ENCODE measurements around the gene WNT9B. TPM values are rescaled to one million over a fixed set of nuclear protein-coding genes. Genes with fewer than 3 reads are reported as not detected.
A peak's percentile ranks its signal among the peaks of the same experiment; 100 is the strongest.

Gene WNT9B
- total RNA-seq, 1 experiment from 2014 or later: not detected

DNA sequence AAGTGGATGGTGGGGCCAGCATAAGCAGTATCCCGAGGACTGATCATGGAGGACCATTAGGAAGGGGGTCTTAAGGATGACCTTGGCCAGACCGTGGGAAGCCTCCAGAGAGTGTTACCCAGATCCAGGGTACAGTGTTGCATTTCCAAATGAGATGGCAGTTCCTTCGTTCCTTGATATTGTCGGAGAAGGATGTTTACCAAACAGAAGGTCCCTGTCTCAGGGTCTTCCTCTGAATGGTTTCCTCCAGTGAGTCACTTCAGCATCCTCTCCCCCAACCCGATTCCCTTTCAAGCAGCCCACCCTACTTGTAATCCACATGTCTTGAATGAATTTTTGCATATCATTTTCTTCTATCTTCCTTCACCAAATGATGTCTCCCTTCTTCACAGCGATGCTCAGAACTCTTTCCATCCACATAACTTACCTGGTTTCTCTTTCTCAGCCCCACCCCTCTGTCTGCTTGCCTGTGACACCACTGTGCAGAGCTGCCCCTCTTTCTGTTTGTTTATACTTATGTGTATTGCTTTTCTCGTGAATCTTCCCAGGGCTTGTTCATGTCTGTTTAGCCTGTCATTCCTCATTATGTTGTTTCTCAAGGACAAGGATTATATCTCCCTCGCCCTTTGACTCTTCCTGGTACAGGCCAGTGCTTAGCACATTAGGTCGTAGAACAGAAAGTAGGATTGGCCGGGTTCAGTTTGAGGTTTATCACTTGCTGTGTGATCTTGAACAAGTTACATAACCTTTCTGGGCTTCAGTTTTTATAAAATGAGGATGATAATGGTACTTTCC lies 77.3 kb downstream of the WNT9B start:
- H3K36me3 ChIP-seq (ENCODE audit: low read depth, low read length): peaks cover 43% of the 10 kb centered on the region

GRCh38 chr17:46929413-46929812 lies 78.0 kb downstream of the WNT9B start:
- DNase-seq: peak; percentile 68
- POLR2A ChIA-PET (ENCODE audit: unreplicated experiment): no interaction called here
- ATAC-seq: peak; percentile 98
- no peak overlapping the region for H2AFZ ChIP-seq (ENCODE audit: low read length)
- H3K9ac ChIP-seq (ENCODE audit: low read length): no peak overlapping the region
- CTCF ChIA-PET: no interaction called here
- peaks cover 59% of the 10 kb centered on the region for H3K79me2 ChIP-seq (ENCODE audit: low read length)
- no TSS peak for BruUV-seq (replicated peaks)
- peaks cover 55% of the 10 kb centered on the region for H4K20me1 ChIP-seq (ENCODE audit: low read length)
- H3K9me3 ChIP-seq (ENCODE audit: low read length): no peaks in the 10 kb centered on the region
- peaks cover 49% of the 10 kb centered on the region for H3K36me3 ChIP-seq (ENCODE audit: low read depth, low read length)
- no peaks in the 10 kb centered on the region for H3F3A ChIP-seq (ENCODE audit: low read length, unreplicated experiment)
- peaks cover 15% of the 10 kb centered on the region; the same call in 1 of the 2 replicates for H3K4me1 ChIP-seq (ENCODE audit: insufficient read depth, low read length)
- no peaks in the 10 kb centered on the region for H3K9me2 ChIP-seq (replicated peaks; ENCODE audit: low read length)
- no peak overlapping the region for H3K4me3 ChIP-seq (ENCODE audit: low read length)
- 0 out of 2 replicates have a peak overlapping the region, but pooled peaks have one; percentile 1 for H3K4me2 ChIP-seq (ENCODE audit: low read length)
- TF ChIP-seq EZH2 (IDR thresholded peaks at IDR 0.05; ENCODE audit: low read length, unreplicated experiment) (no peak), EZH2phosphoT487 (IDR thresholded peaks at IDR 0.05; ENCODE audit: borderline replicate concordance, low read length) (no peak), CTCF (conservative IDR thresholded peaks at IDR 0.05; ENCODE audit: low read depth, low read length) (no peak)
- H3K27me3 ChIP-seq (ENCODE audit: low read length): no peaks in the 10 kb centered on the region
- intact Hi-C loops (cut with micrococcal nuclease): no loop called here
- no peak overlapping the region for H3K27ac ChIP-seq (ENCODE audit: low read length)

More for the DNA sequence above, 77.3 kb downstream of the WNT9B start:
- Histone ChIP-seq H3K27ac (ENCODE audit: low read length) (no peak overlapping the region), H3K9ac (ENCODE audit: low read length) (no peak overlapping the region), H3K4me3 (ENCODE audit: low read length) (no peak overlapping the region), H3K9me2 (replicated peaks; ENCODE audit: low read length) (no peaks in the 10 kb centered on the region), H4K20me1 (ENCODE audit: low read length) (peaks cover 60% of the 10 kb centered on the region), H3K27me3 (ENCODE audit: low read length) (no peaks in the 10 kb centered on the region), H3K9me3 (ENCODE audit: low read length) (no peaks in the 10 kb centered on the region), H3K4me1 (ENCODE audit: insufficient read depth, low read length) (peaks cover 21% of the 10 kb centered on the region; the same call in 1 of the 2 replicates), H3K4me2 (ENCODE audit: low read length) (peak overlapping the region; percentile 1; the same call in 1 of the 2 replicates), H3K79me2 (ENCODE audit: low read length) (peaks cover 66% of the 10 kb centered on the region), H2AFZ (ENCODE audit: low read length) (no peak overlapping the region), H3F3A (ENCODE audit: low read length, unreplicated experiment) (no peaks in the 10 kb centered on the region)
- no peak for TF ChIP-seq EZH2phosphoT487 (IDR thresholded peaks at IDR 0.05; ENCODE audit: borderline replicate concordance, low read length)
- no peak for TF ChIP-seq CTCF (conservative IDR thresholded peaks at IDR 0.05; ENCODE audit: low read depth, low read length)
- no peak for TF ChIP-seq EZH2 (IDR thresholded peaks at IDR 0.05; ENCODE audit: low read length, unreplicated experiment)
- ATAC-seq: no peak
- no peak for DNase-seq
- no TSS peak for BruUV-seq (replicated peaks)
- intact Hi-C loops (cut with micrococcal nuclease): no loop called here
- ChIA-PET POLR2A (ENCODE audit: unreplicated experiment) (no interaction called here), CTCF (no interaction called here)

DNA sequence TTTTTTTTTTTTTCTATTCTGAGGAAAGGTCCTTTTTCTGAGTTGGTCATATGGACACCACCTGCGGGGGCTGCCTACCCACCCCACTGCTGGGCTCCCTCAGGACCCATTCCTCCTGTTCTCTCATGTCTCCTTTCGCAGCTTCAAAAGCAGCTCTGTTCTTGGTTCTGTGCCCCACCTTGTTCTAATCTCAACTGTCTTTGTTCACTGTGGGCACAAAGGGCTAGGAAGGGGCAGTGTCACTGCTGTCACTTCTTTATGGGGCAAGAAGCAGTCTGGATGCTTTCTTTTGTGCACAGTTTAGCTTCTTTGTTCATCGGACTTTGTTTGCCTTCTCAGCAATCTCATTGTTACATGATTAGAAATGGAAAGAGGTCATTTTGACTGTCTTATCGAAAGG lies 78.7 kb downstream of the WNT9B start:
- ChIA-PET POLR2A (ENCODE audit: unreplicated experiment) (no interaction called here), CTCF (no interaction called here)
- H3K27me3 ChIP-seq (ENCODE audit: low read length): no peaks in the 10 kb centered on the region
- no peak overlapping the region for H3K4me2 ChIP-seq (ENCODE audit: low read length)
- H2AFZ ChIP-seq (ENCODE audit: low read length): no peak overlapping the region
- no peak overlapping the region for H3K9ac ChIP-seq (ENCODE audit: low read length)
- no peaks in the 10 kb centered on the region for H3F3A ChIP-seq (ENCODE audit: low read length, unreplicated experiment)
- no peak overlapping the region for H3K4me3 ChIP-seq (ENCODE audit: low read length)
- peaks cover 12% of the 10 kb centered on the region; the same call in 1 of the 2 replicates for H3K4me1 ChIP-seq (ENCODE audit: insufficient read depth, low read length)
- no peaks in the 10 kb centered on the region for H3K9me2 ChIP-seq (replicated peaks; ENCODE audit: low read length)
- no TSS peak for BruUV-seq (replicated peaks)
- ATAC-seq (no peak), DNase-seq (no peak)
- H4K20me1 ChIP-seq (ENCODE audit: low read length): peaks cover 48% of the 10 kb centered on the region
- H3K36me3 ChIP-seq (ENCODE audit: low read depth, low read length): peaks cover 55% of the 10 kb centered on the region
- H3K79me2 ChIP-seq (ENCODE audit: low read length): peaks cover 52% of the 10 kb centered on the region
- intact Hi-C loops (cut with micrococcal nuclease): no loop called here
- no peak overlapping the region for H3K27ac ChIP-seq (ENCODE audit: low read length)
- no peaks in the 10 kb centered on the region for H3K9me3 ChIP-seq (ENCODE audit: low read length)
- TF ChIP-seq CTCF (conservative IDR thresholded peaks at IDR 0.05; ENCODE audit: low read depth, low read length) (no peak), EZH2 (IDR thresholded peaks at IDR 0.05; ENCODE audit: low read length, unreplicated experiment) (no peak), EZH2phosphoT487 (IDR thresholded peaks at IDR 0.05; ENCODE audit: borderline replicate concordance, low read length) (no peak)
